ENCODE data around the gene ZNF519.

Gene ZNF519

GRCh38 chr18:14097761-14098160 is 34.5 kb downstream of the ZNF519 start:
- DNase-seq (ENCODE audit: low spot score), result no peak

- no peak for DNase-seq (ENCODE audit: low spot score)
Observed at GRCh38 chr18:14093307-14093915, 38.8 kb downstream of the ZNF519 start.

GRCh38 chr18:14092625-14093306 is 39.5 kb downstream of the ZNF519 start:
- no peak for DNase-seq (ENCODE audit: low spot score)

GRCh38 chr18:14089781-14090180 is 42.5 kb downstream of the ZNF519 start:
- DNase-seq (ENCODE audit: low spot score), result no peak

GRCh38 chr18:14089191-14089590 is 43.0 kb downstream of the ZNF519 start:
- no peak for DNase-seq (ENCODE audit: low spot score)

GRCh38 chr18:14086458-14087231 is 45.6 kb downstream of the ZNF519 start:
- peak; percentile 52 for DNase-seq (ENCODE audit: low spot score)

GRCh38 chr18:14085770-14086457 is 46.3 kb downstream of the ZNF519 start:
- DNase-seq (ENCODE audit: low spot score), result no peak

GRCh38 chr18:14075196-14075595 is 57.0 kb downstream of the ZNF519 start:
- no peak for DNase-seq (ENCODE audit: low spot score)

- peak; percentile 19 for DNase-seq (ENCODE audit: low spot score)
Observed at GRCh38 chr18:14074187-14074586, 58.0 kb downstream of the ZNF519 start.

- DNase-seq (ENCODE audit: low spot score), result no peak
Observed at GRCh38 chr18:14053661-14054060, 78.6 kb downstream of the ZNF519 start.

All from RKO (cell line).